A204.1 (cell line): ENCODE results near the gene XDH.

ENCODE experiments used
- FAIRE-seq: peaks from 2 replicates; lab custom pipeline; 2012; peaks lifted over from hg19 to GRCh38; lab: Jason Lieb, UNC

XDH gene

DNA sequence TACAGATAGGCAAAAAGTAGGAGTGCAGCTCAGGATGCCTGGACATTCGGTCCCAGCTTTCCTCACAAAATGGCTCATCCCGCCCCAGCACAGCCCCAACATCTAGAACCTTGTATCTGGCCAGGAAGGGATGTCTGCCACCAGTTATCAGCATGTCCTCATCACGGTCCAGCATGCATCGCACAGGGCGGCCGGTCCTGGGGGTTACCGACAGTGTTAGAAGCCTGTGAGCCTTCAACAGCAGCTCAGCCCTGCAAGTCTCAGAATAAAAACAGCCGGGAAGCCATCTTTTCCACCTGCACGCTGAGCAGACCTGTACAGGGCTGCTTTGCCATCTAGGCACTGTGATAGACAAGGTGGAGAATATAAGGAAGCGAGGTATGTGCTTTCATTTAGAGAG lies 49.2 kb downstream of the XDH start:
- FAIRE-seq = no peak

DNA sequence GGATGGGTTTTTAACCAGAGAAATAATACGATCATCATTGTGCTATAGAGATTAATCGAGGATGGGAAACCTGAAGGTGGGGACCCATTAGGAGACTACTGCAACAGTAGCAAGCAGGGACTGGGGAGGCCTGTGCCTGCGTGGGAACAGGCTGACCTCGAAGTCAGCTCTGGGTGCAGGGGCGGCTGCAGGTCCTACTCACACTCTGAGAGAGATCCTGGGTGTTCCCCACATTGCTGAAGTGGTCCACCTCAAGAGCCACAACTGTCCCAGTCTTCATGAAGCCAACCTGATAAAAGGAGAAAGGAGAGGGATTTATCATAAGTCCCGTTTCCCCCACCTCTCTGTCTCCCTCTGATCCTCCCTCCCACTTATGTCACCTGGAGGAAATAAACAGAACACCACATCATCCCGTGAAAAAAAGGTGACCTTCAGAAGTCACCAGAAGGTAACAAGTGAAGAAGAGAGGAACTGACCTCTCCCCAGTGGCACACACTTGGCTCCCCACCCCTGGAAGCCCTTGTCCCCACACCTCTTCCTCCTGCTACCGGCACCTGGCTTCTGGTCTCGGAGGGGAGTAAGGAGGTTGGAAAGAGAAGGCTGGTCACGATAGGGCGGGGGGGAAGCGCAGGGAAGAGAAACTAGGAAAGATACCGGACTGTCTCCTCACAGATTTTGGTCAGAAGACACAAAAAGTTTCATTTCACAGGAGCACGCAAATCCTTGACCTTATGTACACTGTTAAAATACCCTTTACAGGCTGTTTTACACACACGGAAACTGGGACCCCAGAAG lies 50.4 kb downstream of the XDH start:
- FAIRE-seq = no peak

DNA sequence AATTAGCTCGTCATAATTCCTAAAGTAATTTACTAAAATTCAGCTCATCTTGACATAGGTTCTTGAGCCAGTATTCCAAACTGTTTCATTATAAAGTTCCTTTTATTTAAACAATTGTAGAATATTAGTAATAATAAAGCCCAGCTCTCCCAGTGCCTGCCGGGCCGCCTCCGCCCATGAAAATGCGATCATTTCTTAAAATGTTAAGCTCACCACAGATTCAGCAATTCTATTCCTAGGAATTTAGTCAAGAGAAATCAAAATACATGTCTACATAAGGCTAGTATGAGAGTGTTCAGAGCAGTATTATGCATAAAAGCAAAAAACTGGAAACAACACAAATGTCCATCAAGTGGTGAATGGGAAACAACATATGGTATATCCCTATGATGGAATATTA lies 52.0 kb downstream of the XDH start:
- no peak for FAIRE-seq

DNA sequence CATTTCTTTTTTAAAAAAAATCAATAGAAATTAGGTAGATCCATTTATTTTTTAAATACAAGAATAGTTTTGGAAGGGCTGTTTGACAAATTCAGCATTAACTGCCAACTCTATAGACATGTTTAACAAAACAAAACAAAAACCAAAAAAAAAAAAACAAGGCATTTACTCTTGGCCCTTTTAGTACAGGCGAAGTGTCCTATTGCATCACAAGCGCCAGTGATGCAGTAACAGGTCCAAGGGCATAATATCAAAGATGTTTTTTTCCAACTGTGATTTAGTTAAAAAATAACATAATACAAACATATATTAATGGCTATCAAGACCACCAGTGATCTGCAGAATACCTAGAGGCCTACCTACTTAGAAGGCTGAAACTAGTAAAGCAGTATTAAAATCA lies 55.3 kb downstream of the XDH start:
- no peak for FAIRE-seq

DNA sequence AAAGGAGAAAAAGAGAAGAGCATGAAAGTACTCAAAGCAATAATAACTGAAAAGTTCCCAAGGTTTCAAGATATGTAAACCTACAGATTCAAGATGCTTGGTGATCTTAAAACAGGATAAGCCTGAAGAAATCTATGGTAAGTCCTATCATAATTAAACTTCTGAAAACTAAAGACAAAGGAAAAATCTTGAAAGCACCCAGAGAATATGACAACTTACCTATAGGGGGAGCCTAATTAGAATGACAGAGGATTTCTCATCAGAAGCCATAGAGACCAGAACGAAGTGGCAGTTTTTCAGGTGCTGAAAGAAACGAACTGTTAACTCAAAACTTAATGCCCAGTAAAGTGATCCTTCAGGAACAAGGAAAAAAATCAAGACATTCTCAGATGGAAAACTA lies 59.7 kb downstream of the XDH start:
- no peak for FAIRE-seq

DNA sequence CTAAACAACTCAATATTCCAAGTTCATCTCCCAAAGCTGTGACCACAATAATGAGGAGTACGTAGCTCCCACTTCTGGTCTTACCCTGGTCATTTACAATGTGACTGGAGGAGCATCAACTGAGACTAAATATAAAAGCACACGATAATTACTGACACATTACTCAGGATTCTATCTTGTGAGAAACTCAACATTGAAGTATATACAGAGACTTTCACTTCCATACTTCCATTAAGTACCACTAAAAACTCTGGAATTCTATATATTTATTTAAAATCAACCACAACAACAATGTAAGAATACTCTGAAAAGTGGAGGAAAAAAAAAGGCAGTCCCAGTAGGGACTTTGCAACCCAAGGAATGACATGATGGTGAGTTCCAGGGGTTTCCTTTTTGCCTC lies 61.4 kb downstream of the XDH start:
- no peak for FAIRE-seq

DNA sequence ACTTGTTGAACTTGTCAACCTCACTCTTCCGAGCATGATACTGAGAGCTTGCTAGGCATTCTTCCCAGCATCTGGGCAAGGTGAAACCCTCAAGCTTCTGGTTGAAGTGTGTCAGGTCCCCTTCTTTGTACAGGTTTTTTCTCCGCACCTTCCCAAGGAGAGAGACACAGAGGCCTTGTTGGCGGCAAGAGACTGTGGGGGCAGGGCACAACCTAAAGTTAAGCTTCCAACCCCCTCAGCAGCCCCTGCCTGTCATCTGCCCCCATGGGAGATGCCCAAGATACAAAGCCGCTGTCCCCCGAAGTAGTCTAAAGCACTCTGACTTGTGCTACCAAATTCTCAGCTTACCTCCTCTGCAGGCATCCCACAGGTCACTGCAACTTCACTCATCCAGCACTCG lies 64.9 kb downstream of the XDH start:
- FAIRE-seq = no peak

DNA sequence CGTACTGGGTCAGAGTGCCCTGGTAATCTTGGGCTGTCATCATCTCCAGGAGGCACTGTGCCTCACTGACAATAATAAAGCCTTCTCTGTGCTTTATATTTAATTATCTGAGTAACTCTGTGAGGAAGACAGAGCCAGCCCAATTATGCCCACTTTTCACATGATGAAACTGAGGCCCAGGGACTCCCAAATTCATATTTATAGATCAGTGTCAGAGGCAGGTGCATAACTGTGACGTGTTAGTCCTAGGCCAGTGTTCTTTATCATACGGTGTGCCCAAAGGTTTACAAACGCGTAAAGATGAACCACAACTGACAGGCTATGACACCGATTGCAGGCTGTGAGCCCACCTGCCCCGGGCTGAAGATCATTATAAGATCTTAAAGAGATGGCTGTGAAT lies 65.4 kb downstream of the XDH start:
- FAIRE-seq = no peak

DNA sequence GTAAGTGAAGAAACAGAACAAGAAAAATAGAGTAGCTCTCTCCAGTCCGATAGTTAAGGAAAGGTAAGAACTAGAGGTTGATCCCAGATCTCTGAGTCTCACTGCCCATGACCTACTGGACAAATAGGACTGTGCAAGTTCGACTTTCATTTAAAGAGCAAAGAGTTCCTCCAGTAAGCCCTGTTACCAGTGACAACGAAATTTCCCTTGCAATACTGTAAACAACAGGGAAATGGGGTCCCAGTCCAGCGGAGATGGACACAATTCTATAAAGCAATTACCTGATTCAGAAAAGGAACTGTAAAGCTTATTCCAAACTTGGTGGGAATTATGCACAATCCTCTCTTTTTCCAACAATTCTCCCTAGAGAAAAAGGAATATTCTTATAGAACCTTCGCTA lies 65.9 kb downstream of the XDH start:
- no peak for FAIRE-seq

DNA sequence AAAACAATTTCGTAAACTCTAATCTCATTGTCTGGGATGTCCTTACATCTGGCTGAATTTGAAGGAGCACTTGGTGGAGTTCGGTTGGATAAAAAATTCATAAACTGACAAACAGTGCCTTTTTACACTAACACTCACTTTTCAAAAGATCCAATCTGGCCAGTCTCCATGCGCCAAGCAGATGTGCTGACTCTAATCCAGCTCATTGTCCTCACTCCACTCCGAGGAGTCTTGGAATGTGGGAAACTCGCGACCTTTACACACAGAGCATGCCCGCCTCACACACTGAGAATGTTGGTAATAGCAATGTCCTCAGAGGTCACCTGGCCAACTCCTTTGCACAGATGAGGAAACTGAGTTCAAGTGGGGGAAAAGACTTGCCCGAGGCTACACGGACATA lies 66.8 kb downstream of the XDH start:
- FAIRE-seq = no peak

DNA sequence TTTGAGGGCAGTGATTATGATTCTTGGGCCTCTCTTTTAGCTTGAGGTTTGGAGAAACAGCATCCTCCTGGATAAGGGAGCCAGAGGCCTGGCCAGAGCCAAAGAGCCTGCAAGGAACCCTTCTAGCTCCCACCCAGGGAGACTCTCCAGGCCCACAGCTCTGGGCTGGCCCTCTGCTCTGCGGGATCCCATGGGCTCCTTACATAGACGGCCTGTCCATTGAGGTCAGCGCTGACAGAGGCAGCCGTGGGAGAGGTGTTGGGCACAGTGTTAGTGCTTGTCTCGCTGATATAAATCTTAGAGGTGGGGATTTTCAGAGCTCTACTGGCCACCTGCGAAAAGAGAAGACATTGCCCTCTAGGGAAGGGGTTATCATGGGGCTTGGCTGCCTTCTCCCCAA lies 67.2 kb downstream of the XDH start:
- no peak for FAIRE-seq

DNA sequence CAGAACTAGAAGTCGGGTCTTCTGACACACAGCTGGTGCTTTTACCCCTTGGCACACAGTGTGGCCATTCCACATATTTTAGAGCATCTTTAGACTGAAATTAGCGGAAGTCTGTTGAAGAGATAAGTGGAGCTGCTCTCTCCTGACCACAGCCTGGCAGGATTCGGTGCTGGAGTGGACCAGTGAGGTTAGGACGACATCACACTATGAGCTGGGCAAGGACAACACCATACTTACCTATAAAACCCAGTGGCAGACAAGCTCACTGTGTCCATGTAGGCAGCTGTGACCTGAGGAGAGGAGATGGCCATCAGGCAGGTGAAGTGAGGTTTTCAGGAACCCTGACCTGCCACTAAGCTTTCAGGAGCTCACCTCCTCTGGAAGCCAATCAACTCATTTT lies 70.1 kb downstream of the XDH start:
- FAIRE-seq = no peak

DNA sequence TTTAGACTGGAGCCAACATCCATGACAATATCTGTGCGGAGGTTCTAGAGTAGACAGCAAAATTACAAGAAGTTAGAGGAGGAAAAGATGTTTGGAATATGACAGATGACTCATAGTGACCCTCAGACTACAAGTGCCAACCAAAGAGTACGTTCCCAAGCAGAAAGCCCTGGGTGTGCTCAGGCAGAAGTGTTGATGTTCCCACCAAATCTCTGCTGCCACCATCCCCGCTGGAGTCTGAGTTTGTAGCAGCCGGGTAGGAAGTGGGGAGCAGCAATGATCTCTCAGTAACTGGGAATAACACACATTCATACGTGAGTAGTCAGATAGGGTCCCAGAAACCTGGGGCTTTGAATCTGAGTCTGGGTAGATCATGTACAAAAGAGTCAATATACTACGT lies 73.2 kb downstream of the XDH start:
- no peak for FAIRE-seq

DNA sequence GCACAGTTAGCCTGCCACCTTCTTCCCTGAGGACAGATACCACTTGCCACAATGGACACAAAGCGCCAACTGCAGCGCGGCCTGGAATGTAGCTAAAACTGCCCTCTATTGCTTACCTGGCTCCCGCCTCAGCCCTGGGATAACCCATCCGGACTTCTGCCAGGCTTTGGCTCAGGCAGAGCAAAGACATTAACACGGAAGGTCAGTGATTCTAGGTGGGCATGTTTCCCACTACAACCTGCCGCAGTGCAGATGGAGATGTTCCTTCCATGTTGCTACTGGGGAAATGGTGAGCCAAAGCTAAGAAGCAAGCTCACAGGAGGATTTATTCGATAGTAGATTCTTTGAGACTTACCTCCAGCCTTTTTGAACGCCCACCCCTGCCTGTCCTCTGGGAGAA lies 74.8 kb downstream of the XDH start:
- no peak for FAIRE-seq

DNA sequence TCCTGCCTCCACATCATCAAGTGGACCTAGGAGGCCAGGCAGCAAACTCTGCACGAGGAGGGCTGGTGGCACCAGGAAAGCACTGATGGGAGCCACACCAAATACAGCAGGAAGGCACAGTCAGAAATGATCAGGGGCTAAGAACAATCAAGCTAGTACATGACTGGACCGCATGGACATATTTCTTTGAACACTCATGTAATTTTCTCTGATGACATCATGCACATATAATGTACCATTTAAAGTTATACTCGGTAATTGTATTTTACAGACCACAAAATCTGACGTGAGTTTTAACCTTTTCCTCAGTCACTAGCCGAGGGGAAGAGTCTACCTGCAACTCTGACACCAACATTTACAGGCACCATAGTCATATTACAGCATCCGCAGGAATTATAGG lies 76.7 kb downstream of the XDH start:
- FAIRE-seq = no peak

DNA sequence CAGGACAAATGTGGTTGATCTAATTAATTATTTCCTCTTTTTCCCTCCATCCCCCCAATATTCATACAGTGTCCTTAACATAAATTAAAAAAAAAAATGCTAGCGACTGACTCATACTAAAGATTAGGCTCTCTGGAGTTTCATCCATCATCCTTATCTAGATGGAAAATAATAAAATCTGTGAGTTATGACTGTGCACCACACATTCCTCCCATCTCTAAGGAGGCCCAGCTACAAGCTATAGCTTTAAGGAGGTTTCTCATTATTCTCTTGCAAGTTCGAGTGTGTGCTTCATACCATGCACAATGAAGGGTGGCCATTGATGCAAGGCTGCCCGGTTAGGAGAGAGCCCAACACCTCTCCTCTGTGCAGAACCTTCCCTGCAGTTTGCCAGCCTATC lies 77.3 kb downstream of the XDH start:
- no peak for FAIRE-seq

DNA sequence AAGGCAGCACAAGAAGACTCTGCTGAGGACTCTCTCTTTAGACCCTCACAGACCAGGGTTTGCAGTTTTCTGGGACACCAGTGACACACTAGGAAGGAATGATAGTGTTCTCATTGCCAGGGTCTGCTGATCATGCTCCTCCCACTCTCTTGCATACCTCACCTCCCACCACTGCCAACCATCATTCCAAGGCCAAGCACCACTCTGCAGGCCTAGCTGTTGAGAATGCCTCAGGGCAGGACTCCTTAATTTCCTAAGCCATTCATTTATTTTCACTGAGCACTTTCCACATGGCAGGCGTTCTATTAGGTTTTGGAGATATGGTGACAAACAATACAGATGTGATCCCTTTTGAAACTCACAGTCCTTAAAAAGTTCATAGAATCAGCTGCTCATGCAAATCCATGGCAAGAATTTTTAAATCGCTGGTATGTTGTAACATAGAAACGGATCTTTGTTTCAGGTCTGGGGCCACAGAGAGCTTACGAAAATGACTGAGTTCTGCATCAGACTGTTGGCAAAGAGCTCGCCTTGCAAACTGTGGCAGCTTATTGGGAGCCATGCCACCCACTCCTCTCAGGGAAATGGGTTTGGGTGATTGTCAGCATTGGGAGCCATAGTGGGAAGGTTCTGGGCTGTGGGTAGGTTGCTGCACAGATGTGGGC lies 78.5 kb downstream of the XDH start:
- FAIRE-seq = no peak

DNA sequence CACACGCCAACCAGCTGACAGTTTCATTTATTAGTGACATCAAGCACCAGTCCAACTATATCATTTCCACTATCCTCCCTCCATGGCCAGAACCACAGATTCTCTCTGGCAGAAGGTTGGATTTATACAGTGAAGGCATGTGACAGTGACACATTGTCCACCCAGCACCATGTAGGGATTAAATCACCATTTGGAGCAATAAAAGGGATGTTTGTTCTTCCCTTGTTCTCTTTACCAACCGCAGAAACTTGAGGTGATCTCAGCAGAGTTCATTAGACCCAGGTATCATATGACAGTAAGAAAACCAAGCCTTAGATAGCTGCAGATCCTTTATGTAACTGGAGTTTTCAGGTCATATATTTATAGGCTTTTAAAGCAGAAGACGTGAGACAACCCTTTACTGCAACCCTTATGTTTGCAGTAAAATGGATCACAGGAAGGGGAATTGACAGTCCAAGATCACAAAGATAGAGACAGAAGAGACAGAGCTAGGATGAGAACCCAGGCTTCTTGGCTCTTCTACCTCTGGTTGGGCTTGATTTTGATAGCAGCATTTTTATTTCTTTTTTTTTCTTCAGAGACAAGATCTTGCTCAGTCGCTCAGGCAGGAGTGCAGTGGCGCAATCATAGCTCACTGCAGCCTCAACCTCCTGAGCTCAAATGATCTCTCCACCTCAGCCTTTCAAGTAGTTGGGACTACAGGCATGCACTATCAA lies 80.1 kb downstream of the XDH start:
- FAIRE-seq = no peak

DNA sequence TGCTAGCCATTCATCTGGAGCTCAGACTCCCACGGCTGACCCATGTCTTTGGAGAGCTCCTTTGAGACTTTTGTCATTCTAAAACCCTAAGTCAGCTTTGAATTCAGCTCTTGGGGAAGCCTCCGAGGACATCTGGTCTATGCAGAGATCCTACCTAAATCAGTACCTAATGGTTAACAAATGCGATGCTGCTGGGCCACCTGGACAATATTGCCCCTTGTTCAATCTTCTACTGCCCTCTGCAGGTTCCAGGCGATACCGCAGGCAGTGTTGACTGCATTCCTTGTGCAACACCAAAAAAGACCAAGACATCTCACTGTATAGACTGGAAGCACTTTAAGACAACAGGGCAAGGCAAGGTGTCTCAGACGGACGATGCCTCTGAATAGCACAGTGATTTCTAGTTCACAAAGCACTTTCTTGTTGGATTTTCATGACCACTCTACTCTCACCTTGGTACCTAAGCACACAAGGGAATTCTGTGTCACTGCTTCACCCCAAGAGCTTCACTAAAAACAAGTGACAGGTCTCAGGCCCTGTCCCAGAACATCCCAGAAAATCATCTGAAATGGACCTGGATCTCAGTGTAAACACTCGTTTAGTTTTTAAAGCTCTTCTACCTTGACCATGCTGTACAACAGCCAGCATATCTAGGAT lies 80.9 kb downstream of the XDH start:
- no peak for FAIRE-seq

DNA sequence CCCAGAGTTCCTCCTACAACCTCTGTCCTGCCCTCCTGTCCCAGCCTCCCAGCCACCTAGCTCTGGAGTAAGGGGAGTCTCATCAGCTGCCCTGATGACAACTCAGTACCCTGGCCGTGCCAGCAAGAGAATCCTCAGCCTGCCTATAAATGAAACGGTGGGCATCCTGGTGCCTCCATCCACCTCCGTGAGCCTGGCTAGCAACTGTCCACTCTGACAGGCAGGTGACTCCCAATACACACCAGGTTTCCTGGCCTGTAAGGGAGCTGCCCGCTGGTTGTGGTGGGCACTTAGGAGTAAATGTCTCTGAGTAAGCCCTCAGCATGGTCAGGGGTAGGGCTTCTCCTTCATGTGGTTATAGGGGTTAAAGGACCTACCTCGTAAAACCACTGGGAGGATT lies 81.5 kb downstream of the XDH start:
- FAIRE-seq = no peak

DNA sequence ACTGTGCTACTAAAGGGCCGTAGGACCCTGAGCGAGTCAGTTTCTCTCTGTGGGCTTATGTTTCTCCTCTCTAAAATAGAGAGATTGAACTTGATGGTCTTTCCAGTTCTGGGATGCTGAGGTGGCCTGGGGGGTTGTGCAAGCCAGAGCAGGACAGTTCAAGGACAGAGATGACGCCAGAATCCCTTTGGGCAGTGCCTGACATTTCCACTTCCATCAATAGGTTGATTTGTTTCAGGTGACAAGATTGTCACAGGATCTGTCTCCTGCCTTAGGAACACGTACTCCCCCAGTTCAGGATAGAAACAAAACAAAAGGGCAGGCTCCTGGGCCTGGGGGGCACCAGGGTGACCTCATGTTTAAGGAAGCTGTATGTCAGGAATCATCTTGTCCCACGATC lies 82.0 kb downstream of the XDH start:
- no peak for FAIRE-seq

DNA sequence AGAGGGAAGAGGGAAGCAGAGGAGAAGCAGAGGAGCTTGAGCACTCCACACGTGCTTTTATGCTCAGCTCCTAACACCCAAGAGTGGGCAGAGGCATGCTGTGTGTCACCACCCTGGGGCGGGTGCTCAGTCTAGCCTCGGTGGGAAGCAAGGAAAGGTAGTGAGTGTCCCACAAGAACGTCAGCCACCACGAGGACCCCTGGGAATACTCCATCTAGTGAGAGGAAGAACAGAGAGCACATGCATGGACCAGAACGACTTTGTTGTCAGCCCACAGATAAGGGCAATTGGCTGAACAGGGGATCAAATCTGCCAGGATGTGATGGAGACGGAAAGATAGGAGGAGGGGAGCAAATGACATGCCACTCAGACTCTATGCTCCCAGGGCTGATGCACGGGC lies 83.4 kb downstream of the XDH start:
- no peak for FAIRE-seq

DNA sequence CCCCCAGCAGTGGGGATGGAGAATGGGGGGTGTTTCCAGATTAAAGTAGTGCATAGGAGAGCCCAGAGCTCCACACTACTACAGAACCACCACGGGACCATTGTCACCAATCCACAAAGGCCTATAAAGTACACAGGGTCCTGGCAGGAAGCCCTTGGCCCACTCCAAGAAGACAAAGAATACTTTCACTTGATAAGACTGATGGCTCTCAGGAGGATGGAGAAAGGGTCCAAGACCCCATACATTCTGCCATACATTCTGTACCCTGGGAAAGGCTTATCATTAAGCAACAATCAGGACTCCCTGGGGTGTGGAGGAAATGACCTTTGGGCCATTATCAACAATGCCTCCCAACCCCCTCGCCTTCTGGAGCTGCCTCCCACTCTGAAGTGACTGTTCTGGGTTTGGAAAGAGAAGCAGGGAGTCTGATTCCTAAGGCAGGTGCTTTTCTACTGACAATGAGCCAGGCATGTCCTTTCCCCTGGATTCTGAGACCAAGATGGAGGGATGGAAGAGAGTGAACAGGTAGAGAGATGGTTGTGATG lies 85.4 kb downstream of the XDH start:
- FAIRE-seq = no peak
